Left colon (tissue), 2 donors: Measurements from ENCODE around the gene TSPAN17. TPM values are rescaled to one million over a fixed set of nuclear protein-coding genes. Genes with fewer than 3 reads are reported as not detected.

Source experiments
- ATAC-seq: fragments of 200-7000 bp; cut with Tn5 transposase; one replicate; pipeline ENCODE4 v1.9.1; 2020; ENCODE audit warnings: mild to moderate bottlenecking, moderate library complexity
- DNase-seq, 2 donors: peaks; one replicate each; pipeline ENCODE4 v3.0.0-alpha.2; 2020
- intact Hi-C, 2 donors: fragments of 100-400 bp; cut with DNase I in 1 of 2; cut with micrococcal nuclease in 1 of 2; formaldehyde crosslinking; loops; one replicate each; pipeline versions ENCODE4 v1.11.2 to v1.14.0; 2022; cut with DNase I, micrococcal nuclease
- total RNA-seq, 2 donors: library from RNA; stranded (reverse); fragmentation: NEBNext Ultra II Directional; extraction: Animal tissue kit (Norgen Biotek cat#: 25700); gene quantifications; one replicate each; pipeline ENCODE4 v1.2.1, GENCODE V29; 2021
- donor health status: DM: no; HTN: no; CAD: no.
- donor health status: DM: yes; HTN: yes; CAD: no.

The TSPAN17 gene
- total RNA-seq, 2 donors from 2014 or later: 34.8 to 37.2 TPM

DNA sequence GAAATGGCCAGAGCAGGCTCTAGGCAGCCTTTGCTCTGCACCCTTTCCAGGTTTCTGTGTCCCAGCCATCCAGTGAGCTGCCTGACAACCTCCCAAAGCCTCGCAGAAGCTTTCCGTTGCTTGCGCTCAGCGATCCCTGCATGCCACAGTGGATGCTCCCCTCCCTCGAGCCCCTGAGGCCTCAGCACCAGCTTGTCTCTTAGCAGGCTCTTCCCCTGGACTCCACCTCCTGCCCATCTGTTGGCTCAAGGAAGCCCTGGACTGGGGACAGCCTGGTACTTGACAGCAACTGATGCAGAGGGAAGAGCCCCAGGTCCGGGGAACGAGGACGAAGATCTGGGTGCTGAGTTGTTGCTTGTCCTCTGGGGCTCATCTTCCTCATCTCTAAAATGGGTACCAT lies 23.2 kb downstream of the TSPAN17 start:
- DNase-seq (no peak), ATAC-seq (no peak)
- intact Hi-C loops: no loop called here

DNA sequence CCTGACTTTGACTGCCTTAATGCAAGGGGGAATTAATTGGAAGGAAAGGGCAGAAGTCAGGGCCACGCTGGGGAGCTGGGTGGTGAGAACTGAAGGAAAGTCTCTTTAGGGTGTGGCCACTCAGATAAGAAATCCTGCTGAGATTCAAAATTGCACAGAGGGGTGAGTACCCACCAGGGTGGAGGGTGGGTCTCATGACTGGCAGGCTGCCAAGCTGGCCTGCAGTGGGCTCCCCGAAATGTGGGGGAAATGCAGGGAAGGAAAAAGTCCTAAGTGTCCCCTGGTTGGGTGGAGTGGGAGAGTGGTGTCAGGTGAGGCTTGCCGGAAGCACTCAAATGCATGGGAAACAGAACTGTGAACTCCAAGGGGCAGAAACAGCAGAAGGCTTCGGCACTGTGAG lies 24.1 kb downstream of the TSPAN17 start:
- intact Hi-C loops: no loop called here
- DNase-seq (no peak), ATAC-seq (no peak)

DNA sequence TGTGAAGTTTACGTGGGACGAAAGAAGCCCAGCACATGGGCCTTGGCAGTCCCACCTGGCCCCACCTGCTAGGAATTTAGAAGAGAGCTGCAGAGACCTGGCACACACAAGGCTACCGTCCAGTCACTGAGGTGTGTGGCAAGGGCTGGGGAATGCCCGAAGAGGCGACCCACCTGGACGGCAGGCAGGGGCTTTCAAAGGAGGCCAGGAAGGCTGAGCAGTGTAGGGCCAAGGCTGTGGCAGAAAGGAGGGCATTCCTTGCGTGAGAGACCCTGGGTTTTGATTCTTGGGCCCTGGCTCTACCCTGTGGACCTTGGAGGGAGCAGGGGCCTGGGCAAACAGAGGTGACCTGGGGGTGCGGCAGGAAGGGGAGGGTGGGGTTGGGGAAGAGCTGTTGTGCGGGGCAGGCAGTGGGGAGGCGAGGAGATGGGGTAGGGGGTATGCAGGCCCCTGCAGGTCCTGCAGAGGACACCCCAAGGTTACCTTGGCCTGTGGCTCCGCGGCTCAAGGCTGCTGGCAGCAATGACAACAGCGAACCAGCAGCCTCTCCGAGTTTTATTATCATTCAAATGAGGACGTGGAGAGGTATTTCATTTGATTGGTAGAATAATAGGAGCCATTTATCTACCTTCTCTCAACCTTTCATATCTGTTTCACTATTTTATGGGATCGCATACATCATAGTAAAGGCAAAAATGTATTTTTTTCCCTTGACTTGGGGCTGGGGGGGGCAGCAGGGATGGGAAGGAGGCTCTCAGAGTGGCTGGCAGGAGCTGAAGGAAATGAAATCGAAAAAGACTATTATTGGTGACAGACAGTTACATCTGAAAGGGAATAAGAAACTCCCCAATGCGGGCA lies 24.8 kb downstream of the TSPAN17 start:
- DNase-seq (no peak), ATAC-seq (no peak)
- intact Hi-C loops: no loop called here

DNA sequence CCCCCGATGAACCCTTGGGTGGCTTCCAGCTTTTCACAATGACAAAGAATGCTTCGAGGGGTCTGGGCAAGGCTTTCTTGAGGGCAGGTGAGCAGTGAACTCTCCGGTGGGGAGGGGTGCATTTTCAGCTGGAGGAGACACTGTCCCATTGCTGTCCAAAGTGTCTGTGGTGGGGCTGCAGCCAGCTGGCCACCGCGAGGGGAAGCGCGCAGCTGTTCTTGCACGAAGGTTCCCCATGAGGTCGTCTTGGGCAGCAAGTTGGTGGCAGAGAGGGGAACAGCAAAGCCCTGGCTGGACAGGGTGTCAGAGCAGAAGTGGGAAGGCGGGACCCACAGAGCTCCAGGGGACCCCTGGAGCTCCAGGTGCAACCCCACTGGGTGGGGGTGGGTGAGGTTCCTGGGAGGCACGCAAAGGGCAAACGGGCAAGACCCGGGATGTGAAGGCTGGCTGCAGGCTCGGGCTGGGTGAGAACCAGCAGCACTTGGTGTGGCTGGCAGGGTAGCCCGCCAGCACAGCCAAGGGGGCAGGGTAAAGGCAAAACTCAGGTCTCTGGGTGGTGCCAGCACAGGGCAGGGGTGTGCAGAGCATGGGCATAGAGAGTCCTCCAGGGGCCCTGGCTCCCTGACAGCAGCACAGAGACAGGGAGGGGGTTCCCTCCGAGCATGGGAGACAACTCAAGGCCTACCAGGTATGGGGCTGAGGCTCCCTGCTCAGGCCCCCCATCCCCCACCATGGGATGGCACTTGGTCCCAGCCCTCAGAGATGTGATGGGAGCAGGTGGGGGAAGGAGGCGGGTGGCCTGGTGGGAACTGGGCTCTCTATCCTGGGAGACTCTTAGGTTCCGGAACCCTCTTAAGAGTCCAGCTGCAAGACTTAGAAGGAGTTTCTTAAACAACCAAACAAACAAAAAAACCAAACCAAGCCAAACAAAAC lies 26.6 kb downstream of the TSPAN17 start:
- no peak for ATAC-seq
- intact Hi-C loops: no loop called here
- no peak for DNase-seq

DNA sequence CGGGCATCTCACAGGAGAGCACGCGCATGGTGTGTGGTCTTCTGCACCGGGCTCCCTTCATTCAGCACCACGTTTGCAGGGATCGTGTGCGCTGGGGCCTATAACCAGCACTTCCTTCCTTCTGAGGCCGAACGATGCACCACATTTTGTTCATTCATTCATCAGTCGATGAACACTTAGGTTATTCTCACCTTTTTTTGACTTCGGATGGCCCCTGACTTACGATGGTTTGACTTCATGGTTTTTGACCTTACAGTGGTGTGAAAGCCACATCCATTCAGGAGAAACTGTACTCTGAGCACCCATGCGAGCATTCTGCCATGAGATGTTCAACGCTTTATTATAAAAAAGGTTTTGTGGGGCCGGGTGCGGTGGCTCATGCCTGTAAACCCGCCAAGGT lies 27.5 kb downstream of the TSPAN17 start:
- DNase-seq: no peak

DNA sequence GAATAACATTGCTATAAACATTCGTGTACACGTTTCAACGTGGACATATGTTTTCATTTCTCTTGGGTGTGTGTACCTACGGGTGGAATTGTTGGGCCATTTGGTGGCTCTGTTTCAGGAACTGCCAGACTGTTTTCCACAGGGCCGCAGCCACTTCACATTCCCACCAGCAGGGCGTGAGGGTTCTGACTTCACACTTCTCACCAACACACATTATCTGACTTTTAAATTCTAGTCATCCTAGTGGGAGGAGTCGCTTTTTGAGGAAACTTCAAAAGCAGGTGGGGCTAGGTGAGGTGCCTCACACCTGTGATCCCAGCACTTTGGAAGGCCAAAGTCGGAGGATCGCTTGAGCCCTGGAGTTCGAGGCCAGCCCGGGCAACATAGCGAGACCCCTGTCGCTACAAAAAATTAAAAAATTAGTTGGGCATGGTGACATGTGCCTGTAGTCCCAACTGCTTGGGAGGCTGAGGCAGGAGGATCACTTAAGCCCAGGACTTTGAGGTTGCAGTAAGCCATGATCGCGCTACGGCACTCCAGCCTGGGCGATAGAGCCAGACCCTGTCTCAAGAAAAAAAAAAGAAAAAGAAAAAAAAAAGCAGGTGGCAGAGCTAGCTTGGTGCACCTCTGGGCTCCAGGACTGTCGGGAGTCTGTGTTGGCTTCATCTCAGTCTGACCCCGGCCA lies 28.5 kb downstream of the TSPAN17 start:
- intact Hi-C loops: no loop called here
- DNase-seq: no peak
- peak; percentile 38 for ATAC-seq

More for the DNA sequence above, 27.5 kb downstream of the TSPAN17 start:
- no peak for ATAC-seq
- intact Hi-C loops: no loop called here

DNA sequence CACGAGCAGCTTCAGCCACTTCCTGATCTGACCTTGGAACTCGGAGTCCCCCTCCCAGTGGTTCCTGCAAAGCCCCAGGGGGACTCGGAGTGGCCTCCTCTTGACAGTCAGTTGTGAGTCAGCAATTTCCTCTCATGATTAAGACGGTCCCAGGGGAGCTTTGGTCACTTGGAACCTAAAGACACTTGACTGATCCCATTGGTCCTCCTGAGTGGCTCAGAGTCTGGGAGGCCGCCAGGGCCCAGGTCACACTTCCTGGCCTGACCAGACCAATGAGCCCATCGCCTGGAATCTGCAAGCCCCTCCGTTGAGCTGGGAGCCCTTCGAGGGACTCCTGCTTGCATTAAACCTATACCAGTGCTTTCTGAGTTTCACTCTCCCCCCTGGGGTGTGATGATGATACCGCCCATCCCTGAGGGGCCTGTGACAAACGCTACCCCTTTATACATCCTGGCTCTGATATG lies 29.1 kb downstream of the TSPAN17 start:
- intact Hi-C loops: no loop called here
- no peak for ATAC-seq
- no peak for DNase-seq

DNA sequence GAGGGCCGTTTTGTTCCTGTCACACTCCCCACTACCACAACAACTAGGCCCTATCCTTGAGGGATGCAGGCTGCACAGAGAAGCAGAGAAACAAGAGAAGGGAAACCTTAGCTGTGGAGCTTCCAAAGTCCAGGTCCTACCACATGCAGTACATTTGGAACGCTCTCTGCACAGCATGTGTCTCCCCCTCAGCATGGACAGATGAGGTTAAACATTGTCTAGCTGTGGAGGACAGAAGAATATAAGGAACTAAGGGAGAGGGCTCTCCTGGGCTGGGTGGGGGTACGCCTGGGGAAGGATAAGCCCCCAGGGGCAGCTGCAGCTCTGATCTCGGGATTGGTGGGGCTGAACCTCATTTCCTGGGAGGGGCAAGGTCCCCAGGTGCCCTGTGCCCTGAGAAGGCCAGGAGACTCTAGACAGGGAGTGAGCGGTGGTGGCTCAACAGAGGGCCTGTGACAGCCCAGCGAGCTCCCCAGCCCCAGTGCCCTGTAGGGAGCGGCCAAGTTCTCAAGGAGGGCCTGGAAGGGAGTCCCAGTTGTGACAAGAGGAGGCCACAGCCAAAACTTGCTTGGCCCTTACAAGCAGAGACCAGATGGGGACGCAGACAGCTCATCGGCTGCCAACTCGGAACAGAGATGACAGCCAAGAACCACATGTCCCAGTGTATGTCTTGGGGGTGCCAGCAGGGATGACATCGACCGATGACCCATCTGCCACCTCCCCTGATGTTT lies 30.1 kb downstream of the TSPAN17 start:
- intact Hi-C loops: no loop called here
- ATAC-seq (no peak), DNase-seq (no peak)

DNA sequence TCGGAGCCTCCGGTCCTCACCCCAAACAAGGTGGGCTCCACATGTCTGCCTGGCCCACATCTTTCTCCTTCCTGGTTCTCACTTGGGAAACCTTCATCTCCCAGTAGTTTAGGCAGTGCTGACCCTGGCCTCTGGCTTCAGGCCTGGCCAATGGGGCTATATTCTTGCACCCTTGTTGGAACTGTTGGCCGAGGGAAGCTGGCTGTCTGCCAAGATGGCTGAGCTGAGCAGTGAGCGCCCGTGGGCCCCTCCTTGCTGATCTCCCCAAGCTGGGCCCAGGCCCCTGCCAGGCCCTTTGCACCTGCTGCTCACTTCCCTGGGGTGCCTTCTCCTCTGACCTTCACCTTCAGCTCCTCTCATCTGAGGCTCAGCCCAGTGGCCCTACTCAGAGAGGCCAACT lies 31.3 kb downstream of the TSPAN17 start:
- DNase-seq: no peak
- intact Hi-C loops: no loop called here
- no peak for ATAC-seq

DNA sequence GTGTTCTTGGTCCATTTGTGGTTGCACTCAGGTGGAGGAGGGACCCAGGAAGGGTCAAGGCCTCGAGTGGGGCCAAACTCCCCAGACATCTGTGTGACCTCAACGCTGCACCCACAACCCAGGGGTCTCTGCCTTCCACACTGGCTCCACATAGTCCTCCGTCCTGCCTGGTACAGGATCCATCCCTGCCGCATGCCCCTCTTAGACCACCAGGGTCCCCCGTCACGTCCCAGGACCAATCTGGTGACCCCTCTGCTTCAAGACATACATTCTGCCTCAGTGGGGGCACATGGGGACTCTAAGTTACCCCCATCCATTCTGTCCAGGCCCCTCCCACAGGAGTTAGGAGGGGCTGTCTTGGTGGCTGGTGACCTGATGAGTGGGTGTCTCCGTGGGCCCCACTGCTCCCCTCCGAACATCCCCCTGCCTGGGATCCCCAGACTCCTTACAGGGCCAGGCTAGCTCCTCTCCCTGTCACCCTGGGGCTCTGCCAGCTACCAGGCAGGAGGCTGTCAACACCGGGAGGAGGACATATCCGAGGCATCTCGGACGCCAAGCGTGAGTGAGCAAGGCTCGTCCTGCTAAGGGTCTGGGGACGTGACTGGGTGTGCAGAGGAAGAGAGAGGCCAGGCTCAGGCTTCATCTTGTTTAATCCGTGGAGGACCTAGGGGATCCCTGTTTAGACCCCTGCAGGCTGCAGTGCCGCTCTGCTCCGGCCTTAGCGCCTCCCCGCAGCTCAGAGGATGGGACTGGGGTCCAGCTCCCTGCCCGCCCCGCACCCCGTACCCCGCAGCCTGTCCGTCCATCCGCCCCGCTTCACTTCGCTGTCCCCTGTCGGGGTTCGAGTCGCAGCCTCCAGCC lies 32.3 kb downstream of the TSPAN17 start:
- no peak for ATAC-seq
- intact Hi-C loops: no loop called here
- DNase-seq: no peak

DNA sequence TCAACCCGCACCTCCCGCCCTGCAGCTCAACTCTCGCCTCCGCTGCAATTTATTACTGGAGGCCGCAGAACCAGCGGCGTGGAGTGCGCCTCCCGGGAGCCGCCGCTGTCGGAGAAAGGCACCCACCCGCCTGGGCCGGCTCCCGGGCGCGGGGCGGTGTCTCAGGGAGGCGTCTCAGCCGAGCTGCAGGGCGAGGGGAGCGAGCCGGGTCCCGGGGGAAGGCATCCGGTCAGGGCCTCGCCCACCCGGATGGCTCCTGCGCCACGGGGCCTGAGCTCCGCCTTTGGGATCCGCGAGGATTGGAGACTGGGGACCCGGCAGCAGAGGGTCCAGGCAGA lies 32.9 kb downstream of the TSPAN17 start:
- intact Hi-C loops: no loop called here
- DNase-seq (no peak), ATAC-seq (no peak)

DNA sequence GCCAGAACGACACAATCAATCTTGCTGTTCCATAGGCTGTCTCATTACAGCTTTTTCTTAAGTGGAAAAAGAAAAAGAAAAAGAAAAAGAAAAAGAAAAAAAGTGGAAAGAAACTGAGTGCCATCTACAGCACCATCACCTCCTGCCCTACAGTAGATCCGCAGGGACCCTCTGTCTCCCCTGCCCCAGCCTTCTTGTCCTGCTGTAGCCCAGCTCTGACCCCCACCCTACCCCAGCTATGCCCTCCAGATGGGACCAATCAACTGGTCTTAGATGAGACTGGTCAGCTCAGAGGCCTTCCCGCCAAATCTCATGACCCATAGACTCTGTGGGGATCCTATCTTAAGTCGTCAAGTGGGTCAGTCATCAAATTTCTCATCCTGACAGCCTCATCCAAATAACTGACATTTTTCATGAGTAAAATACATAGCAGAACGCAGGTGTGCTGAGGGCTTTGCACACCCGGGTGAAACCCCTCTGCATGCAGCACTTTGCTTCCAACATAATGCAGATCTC lies 34.8 kb downstream of the TSPAN17 start:
- DNase-seq: no peak
- no peak for ATAC-seq
- intact Hi-C loops: no loop called here

DNA sequence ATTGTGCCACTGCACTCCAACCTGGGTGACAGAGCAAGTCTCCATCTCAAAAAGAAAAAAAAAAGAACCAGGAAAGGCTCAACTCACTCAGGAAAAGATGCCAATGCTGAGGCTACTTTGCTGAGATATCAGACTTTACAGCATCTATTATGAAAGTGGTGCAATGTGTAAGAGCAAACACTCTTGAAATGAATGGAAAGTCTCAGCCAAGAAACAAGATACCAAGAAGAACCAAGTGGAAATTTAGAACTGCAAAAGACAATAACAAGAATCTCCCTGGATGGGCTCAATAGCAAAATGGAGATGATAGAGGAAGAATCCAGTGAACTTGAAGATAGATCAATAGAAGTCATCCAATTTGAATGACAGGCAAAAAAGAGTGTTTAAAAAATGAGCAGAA lies 37.7 kb downstream of the TSPAN17 start:
- DNase-seq (no peak), ATAC-seq (no peak)
- intact Hi-C loops: no loop called here

DNA sequence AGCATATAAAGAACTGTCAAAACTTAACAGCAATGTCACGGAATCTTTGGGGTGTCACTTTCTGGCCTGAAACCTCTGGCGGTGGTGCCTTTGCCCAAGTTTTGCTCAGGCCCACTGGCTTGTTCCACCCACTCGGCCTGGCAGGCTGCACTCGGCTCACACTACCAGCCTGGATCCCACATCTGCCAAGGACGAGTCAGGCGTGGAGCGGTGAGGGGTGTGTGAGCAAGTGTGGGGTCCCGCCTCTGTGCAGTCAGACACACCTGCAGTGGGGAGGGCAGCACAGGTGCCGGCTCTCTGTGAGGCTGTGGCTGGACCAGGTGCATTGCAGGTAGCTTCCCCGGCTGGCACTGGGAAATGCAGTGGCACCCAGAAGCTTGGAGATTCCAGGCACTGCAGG lies 40.0 kb downstream of the TSPAN17 start:
- intact Hi-C loops: no loop called here
- DNase-seq: no peak
- ATAC-seq: no peak

DNA sequence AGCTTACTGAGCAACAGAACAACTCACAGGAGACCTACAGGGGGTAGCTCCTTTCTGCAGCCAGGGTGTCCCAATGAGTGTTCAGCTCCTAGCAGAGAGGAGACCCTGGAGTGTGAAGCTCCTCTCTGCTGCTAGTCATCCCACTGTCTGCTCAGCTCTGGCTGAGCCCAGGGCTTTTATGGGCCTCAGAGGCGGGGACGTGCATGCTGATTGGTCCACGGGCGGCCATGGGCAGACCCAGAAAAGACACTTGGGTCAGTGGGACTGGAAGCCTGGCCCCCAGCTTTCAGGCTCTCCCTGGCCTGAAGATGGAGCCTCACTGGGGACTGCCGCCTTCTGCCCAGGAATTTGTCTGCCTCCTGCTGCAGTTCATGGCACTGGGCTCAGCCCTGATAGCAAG lies 40.6 kb downstream of the TSPAN17 start:
- ATAC-seq: no peak
- intact Hi-C loops: no loop called here
- no peak for DNase-seq

DNA sequence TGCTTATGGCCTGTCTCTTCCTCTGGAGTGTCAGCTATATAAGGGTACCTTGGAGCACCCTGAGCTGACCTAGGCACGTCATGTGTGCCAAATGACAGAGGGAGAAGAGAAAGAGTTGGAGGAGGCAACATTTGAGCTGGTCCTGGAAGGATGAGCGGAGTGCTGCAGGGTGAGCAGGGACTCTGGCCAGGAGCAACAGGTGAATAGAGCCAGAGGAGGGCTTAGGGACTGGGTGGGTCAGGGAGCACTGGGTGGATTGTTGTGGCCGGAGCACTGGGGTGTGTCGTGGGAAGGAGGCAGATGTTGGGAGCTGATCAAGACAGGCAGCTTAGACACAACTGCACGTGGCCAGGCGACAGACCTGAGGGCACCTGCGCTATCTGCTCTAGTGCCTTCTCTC lies 43.6 kb downstream of the TSPAN17 start:
- ATAC-seq (no peak), DNase-seq (no peak)
- intact Hi-C loops: no loop called here

DNA sequence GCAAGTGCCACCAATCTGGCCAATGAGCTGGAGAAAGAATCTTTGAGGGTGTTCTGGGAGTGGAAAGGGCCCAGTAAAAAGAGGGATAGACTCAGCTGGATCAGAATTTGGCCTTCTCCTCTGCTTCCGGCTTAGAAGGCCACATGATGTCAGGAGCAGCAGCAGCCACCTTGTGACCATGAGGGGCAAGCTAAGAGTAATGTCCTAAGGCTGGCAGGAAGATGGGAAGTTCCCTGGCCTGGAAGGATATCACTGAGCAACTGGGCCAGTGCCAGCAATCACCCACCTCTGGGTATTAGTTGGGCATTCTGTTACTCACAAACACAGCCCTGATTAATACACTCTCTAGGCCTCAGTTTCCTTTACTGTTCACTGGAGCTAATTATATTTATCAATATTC lies 44.2 kb downstream of the TSPAN17 start:
- ATAC-seq: no peak
- intact Hi-C loops: no loop called here
- DNase-seq: no peak

DNA sequence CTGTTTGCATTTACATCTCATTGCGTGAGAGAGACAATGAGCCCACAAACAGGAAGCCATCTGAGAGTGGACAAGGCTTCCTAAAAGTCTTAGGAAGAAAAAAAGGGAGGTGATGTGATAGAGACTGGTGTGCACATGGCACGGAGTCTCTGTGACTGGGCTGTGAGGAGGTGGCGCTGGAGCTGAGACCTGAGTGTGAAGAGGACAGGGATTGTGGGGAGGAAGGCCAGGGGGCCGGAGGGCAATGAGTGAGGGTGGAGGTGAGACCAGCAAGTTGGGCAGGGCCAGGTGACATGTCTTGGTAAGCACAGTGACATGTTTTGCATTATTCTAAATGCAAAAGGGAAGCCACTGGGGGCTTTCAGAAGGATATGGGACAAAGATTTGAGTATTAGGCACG lies 45.0 kb downstream of the TSPAN17 start:
- DNase-seq (peak in 1 of 2 donors; percentile 53), ATAC-seq (peak; percentile 38)
- intact Hi-C loops: no loop called here
